HFF-Myc (cell line): Measurements from ENCODE around the gene SLC12A6.
"Not testable (repeated sequence)": the region's sequence is repeated elsewhere in the genome, so short reads cannot be mapped to it uniquely, and the experiment has no call there.

ENCODE experiments used
- DNase-seq: peaks from one replicate; pipeline ENCODE4 v3.0.0-alpha.2; 2011; ENCODE audit warnings: low read depth; ENCODE audit errors: extremely low read depth
- H3K4me3 ChIP-seq: replicated peaks from 2 replicates; pipeline ENCODE4 v1.5.1; 2011; ENCODE audit warnings: low read depth, mild to moderate bottlenecking, control low read depth, low read length
- TF ChIP-seq, protein P1 (sequence below): IDR thresholded peaks from 2 replicates; pipeline ENCODE4 v1.5.1; 2012; ENCODE audit warnings: mild to moderate bottlenecking, low read depth, low read length, control low read depth; ENCODE audit errors: missing control alignments

The SLC12A6 gene

GRCh38 chr15:34355241-34355640 lies 17.7 kb upstream of the SLC12A6 start:
- DNase-seq: no peak
- TF ChIP-seq, protein P1, sequence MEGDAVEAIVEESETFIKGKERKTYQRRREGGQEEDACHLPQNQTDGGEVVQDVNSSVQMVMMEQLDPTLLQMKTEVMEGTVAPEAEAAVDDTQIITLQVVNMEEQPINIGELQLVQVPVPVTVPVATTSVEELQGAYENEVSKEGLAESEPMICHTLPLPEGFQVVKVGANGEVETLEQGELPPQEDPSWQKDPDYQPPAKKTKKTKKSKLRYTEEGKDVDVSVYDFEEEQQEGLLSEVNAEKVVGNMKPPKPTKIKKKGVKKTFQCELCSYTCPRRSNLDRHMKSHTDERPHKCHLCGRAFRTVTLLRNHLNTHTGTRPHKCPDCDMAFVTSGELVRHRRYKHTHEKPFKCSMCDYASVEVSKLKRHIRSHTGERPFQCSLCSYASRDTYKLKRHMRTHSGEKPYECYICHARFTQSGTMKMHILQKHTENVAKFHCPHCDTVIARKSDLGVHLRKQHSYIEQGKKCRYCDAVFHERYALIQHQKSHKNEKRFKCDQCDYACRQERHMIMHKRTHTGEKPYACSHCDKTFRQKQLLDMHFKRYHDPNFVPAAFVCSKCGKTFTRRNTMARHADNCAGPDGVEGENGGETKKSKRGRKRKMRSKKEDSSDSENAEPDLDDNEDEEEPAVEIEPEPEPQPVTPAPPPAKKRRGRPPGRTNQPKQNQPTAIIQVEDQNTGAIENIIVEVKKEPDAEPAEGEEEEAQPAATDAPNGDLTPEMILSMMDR: no peak
- H3K4me3 ChIP-seq: no peak overlapping the region

GRCh38 chr15:34354286-34354685 lies 16.7 kb upstream of the SLC12A6 start:
- TF ChIP-seq, protein P1: no peak
- DNase-seq: no peak
- no peak overlapping the region for H3K4me3 ChIP-seq

DNA sequence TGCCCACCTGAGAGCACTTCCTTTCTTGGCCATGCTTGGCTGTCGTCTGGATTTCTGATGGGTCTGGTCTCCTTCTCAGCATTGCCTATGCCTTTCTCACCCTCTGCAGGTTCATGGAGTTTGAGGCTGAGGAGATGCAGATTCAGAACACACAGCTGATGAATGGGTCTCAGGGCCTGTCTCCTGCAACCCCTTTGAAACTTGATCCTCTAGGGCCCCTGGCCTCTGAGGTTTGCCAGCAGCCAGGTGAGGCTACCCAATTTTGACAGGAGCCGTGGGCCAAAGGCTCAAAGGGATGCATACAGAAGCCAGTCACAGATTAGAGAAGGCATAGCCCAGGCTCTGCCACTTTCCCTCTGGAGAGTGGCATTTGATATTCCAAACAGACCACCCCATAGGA lies 16.0 kb upstream of the SLC12A6 start:
- DNase-seq: no peak
- TF ChIP-seq, protein P1: no peak
- no peak overlapping the region for H3K4me3 ChIP-seq

DNA sequence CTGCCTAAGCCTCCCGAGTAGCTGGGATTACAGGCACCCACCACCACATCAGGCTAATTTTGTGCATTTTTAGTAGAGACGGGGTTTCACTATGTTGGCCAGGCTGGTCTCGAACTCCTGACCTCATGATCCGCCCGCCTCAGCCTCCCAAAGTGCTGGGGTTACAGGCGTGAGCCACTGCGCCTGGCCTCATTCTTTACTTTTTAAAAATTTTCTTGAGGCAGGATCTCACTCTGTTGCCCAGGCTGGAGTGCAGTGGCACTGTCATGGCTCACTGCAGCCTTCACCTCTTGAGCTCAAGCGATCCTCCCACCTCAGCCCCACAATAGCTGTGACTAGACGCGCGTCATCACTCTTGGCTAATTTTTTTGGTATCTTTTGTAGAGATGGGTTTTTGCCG lies 15.4 kb upstream of the SLC12A6 start:
- not testable (repeated sequence) for DNase-seq, H3K4me3 ChIP-seq

DNA sequence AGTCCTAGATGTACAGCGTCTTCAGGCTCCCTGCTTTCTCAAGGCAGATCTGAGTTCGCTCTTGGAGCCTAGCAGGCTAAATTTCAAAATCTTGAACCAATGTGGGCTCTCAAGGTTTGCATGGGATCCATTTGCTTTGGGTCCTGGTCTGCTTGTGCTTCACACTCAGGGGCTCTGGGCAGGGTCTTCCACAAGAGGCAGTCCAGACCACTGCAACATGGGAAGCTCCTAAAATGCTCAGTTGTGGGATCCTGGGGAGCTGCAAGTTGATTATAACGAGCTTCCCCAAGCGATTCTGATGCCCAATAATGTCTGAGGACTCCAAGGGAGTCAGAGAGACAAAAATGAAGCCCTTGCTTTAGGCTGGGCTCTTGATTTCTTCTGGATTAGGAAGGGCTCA lies 12.2 kb upstream of the SLC12A6 start:
- TF ChIP-seq, protein P1: no peak
- H3K4me3 ChIP-seq: no peak overlapping the region
- no peak for DNase-seq

DNA sequence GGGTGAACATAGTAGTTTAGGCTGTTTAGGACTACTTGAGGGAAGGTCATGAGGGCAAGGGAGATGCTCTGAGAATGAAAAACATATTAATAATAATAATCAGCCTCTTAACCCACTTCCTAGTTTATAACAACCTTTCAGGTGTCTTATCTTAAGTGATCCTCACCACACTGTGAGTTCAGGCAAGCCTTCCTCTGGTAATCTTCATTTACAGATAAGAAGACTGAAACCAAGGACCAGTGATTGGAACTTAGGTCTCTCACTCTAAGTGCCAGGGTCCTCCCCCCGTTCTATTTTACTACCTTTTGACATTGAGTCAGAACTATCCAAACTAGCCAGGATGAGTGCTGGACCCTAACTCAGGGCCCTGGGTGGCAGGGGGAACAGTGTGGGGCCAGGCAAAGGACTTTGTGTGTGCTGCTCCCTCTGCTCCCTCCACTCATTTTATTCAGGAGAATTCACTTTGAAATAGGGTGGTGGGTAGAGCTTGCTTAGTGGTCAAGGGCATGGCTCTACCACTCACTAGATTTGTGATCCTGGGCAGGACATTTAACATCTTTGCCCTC lies 11.2 kb upstream of the SLC12A6 start:
- no peak for DNase-seq
- no peak overlapping the region for H3K4me3 ChIP-seq
- TF ChIP-seq, protein P1: no peak

DNA sequence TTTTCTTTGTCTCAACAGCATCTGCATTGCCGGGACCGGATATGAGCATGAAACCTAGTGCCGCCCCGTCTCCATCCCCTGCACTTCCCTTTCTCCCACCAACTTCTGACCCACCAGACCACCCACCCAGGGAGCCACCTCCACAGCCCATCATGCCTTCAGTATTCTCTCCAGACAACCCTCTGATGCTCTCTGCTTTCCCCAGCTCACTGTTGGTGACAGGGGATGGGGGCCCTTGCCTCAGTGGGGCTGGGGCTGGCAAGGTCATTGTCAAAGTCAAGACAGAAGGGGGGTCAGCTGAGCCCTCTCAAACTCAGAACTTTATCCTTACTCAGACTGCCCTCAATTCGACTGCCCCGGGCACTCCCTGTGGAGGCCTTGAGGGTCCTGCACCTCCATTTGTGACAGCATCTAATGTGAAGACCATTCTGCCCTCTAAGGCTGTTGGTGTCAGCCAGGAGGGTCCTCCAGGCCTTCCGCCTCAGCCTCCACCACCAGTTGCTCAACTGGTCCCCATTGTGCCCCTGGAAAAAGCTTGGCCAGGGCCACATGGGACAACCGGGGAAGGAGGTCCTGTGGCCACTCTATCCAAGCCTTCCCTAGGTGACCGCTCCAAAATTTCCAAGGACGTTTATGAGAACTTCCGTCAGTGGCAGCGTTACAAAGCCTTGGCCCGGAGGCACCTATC lies 10.5 kb upstream of the SLC12A6 start:
- TF ChIP-seq, protein P1: no peak
- no peak overlapping the region for H3K4me3 ChIP-seq
- no peak for DNase-seq
